DND-41 (cell line): Measurements from ENCODE around the gene CHSY3.

Source experiments
- CTCF ChIP-seq: IDR thresholded peaks from 2 replicates; pipeline ENCODE4 v1.5.1; 2012; ENCODE audit warnings: borderline replicate concordance, low read length, moderate library complexity, mild to moderate bottlenecking; ENCODE audit not compliant: poor library complexity, severe bottlenecking; ENCODE audit errors: extremely low read depth
- EZH2 ChIP-seq: IDR thresholded peaks from 3 replicates; pipeline ENCODE4 v1.6.1; 2012; ENCODE audit warnings: borderline replicate concordance, low read depth, mild to moderate bottlenecking, moderate library complexity, low read length, inconsistent platforms; ENCODE audit not compliant: severe bottlenecking

DNA sequence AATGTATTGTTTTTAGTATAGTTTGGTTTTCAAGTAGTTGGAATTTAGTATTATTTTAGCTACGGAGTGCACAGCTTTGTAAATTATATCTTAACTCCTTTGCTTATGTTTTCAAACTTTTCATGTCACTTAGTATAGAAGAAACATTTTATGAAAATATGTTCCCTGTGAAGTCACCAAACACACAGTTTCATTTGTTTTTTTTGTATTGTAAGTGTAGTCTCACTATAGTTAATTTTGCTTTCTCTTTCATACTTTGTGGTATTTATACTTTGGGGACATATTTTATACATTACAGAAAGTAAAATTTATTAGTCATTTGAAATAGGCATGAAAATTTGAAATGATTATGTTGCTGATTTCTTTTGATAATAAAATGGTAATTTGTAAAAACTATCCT lies 5.0 kb downstream of the CHSY3 start:
- TF ChIP-seq CTCF (no peak), EZH2 (no peak)
